HepG2 (cell line): ENCODE results near the gene H6PD. TPM values are rescaled to one million over a fixed set of nuclear protein-coding genes. Genes with fewer than 3 reads are reported as not detected.
A peak's percentile ranks its signal among the peaks of the same experiment; 100 is the strongest.

Source experiments
- ARID5B ChIP-seq: IDR thresholded peaks from 2 replicates; pipeline ENCODE4 v1.4.0; 2020; ENCODE audit warnings: mild to moderate bottlenecking, missing genetic modification reagents
- ATF6 ChIP-seq: sonication (generic); formaldehyde crosslinking; conservative IDR thresholded peaks from 2 replicates; pipeline ENCODE4 v1.4.0; 2020; ENCODE audit warnings: missing genetic modification reagents
- CENPBD1 ChIP-seq: sonication (generic); formaldehyde crosslinking; IDR thresholded peaks from 2 replicates; pipeline ENCODE4 v1.8.0; 2022; ENCODE audit warnings: missing genetic modification reagents, low read depth, mild to moderate bottlenecking, borderline replicate concordance
- FOXA1 ChIP-seq, 2 experiments: fragments of 450-650 bp in 1 of 2; sonication (generic) in 1 of 2; formaldehyde crosslinking in 1 of 2; IDR thresholded peaks; 2 replicates each; pipeline versions ENCODE4 v1.4.0 to v1.6.1; 2016 to 2020; ENCODE audit warnings: missing genetic modification reagents in 1 of 2
- GTF3A ChIP-seq: sonication (generic); formaldehyde crosslinking; conservative IDR thresholded peaks from 2 replicates; pipeline ENCODE4 v1.4.0; 2020; ENCODE audit warnings: mild to moderate bottlenecking, missing genetic modification reagents
- MAFK ChIP-seq, 2 experiments: IDR thresholded peaks in 1 of 2; conservative IDR thresholded peaks in 1 of 2; 2 replicates each; pipeline ENCODE4 v1.6.1; 2011; ENCODE audit warnings: improper control_type of control experiment in 2 of 2, low read length in 2 of 2
- MEIS2 ChIP-seq: sonication (generic); formaldehyde crosslinking; IDR thresholded peaks from 2 replicates; pipeline ENCODE4 v1.9.0; 2021; ENCODE audit warnings: mild to moderate bottlenecking, missing genetic modification reagents
- PHF5A ChIP-seq: IDR thresholded peaks from one replicate; pipeline ENCODE4 v1.6.1; 2018; ENCODE audit warnings: low read depth, missing genetic modification reagents; ENCODE audit not compliant: unreplicated experiment
- POLR2G ChIP-seq: fragments of 200-400 bp; formaldehyde crosslinking; IDR thresholded peaks from 2 replicates; pipeline ENCODE4 v1.6.1; 2018; ENCODE audit warnings: mild to moderate bottlenecking, low read depth, low read length, moderate library complexity
- RARG ChIP-seq: sonication (generic); formaldehyde crosslinking; IDR thresholded peaks from 2 replicates; pipeline ENCODE4 v1.4.0; 2020; ENCODE audit warnings: low read depth, mild to moderate bottlenecking, missing genetic modification reagents
- RCOR2 ChIP-seq: IDR thresholded peaks from 2 replicates; pipeline ENCODE4 v1.6.1; 2016; ENCODE audit warnings: missing biosample characterization, missing genetic modification reagents
- SKI ChIP-seq: fragments of 450-650 bp; IDR thresholded peaks from one replicate; pipeline ENCODE4 v1.6.1; 2018; ENCODE audit warnings: mild to moderate bottlenecking; ENCODE audit not compliant: partially characterized antibody
- SKIL ChIP-seq: sonication (generic); formaldehyde crosslinking; IDR thresholded peaks from 2 replicates; pipeline ENCODE4 v1.8.0; 2022; ENCODE audit warnings: missing genetic modification reagents, mild to moderate bottlenecking, moderate library complexity, borderline replicate concordance
- TRIM24 ChIP-seq: sonication (generic); formaldehyde crosslinking; IDR thresholded peaks from 2 replicates; pipeline ENCODE4 v1.8.0; 2022; ENCODE audit warnings: mild to moderate bottlenecking, missing genetic modification reagents
- ZC3H13 ChIP-seq: sonication (generic); formaldehyde crosslinking; IDR thresholded peaks from 2 replicates; pipeline ENCODE4 v1.8.1; 2023; ENCODE audit warnings: mild to moderate bottlenecking, missing genetic modification reagents, moderate library complexity
- ZNF430 ChIP-seq: sonication (generic); formaldehyde crosslinking; IDR thresholded peaks from 2 replicates; pipeline ENCODE4 v1.9.0; 2021; ENCODE audit warnings: mild to moderate bottlenecking, missing genetic modification reagents
- ZNF775 ChIP-seq: sonication (generic); formaldehyde crosslinking; IDR thresholded peaks from 2 replicates; pipeline ENCODE4 v1.4.0; 2020; ENCODE audit warnings: missing genetic modification reagents, mild to moderate bottlenecking, moderate library complexity, borderline replicate concordance
- polyA plus RNA-seq, 8 experiments: library from polyadenylated mRNA; depleted of rRNA in 3 of 8; stranded (reverse) in 7 of 8; unstranded in 1 of 8; fragments of >200 nt; fragmentation: Illumina TruSeq in 4 of 8; extraction: Trizol in 4 of 8; gene quantifications; 2 replicates each; pipeline versions ENCODE4 v1.2.1 to v1.2.3, GENCODE V29; 2011 to 2016; ENCODE audit warnings: low read depth in 4 of 8, missing spikeins in 1 of 8, mixed read lengths in 1 of 8; ENCODE audit not compliant: insufficient read depth in 1 of 8
- total RNA-seq, 5 experiments: library from RNA; depleted of rRNA; stranded (reverse); fragments of >200 nt; fragmentation: Illumina TruSeq; extraction: Trizol; gene quantifications; 2 replicates each; pipeline ENCODE4 v1.2.3, GENCODE V29; 2016; ENCODE audit warnings: low read depth in 1 of 5
- TF ChIP-seq, protein P1 (sequence below): sonication (generic); formaldehyde crosslinking; IDR thresholded peaks from 2 replicates; pipeline ENCODE4 v1.5.1; 2020; ENCODE audit warnings: mild to moderate bottlenecking, missing genetic modification reagents, borderline replicate concordance

Gene H6PD
- total and polyA plus RNA-seq, 2 of the 13 experiments (the other 11 are each of a cell fraction or from before 2014, with no cell fraction given) = 9.3 to 14.1 TPM

DNA sequence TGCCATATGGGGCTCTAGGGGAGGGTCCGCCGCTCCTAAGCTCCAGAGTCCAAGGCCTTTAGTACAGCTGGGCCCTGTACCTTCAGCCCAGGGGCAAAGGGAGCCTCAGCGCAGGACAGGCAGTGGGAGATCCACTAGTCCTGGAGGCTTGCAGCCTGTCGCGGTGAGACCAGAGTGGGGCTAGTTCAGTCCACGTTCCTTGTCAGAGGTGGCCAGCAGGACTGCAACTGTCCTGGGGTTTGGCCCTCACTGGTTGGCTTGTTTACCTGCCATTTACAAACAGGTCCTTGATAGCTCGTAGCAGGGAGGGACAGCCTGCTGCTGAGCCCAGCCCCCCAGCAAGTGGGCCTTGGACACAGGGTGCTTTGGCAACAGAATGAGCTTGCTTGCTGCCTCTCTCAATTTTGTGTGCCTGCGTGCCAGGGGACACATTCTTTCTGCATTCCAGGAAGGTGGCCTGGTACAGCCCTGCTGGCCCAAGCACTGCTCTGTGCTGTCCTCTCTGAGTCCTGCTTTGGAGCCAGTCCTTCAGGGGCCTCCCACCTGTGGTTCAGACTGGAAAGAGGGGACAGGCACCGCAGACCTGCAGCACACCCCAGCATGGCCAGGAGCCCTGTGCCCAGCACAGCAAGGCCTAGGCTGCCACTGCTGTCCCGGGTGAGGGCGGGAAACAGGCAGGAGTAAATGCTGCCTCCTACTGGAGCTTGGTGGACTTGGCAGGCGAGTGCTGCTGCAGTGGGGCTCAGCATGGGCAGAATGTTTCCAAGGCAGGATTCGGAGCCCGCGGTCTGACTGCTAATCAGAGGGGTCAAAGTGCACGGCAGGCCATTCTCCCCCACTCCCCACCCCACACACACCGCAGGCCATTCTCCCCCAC lies 15.2 kb downstream of the H6PD start (continued):
- TF ChIP-seq ATF6 (CRISPR knock-in tag) (no peak), RARG (CRISPR knock-in tag) (no peak), MAFK (conservative IDR thresholded peaks at IDR 0.05 in 1 of 2, IDR thresholded peaks at IDR 0.05 in 1 of 2; ENCODE audit: low read length in 2 of 2) (no peak), PHF5A (peak; percentile 24), ARID5B (CRISPR knock-in tag) (peak; percentile 74), MEIS2 (CRISPR knock-in tag) (no peak), ZNF775 (CRISPR knock-in tag) (no peak), SKIL (CRISPR knock-in tag) (no peak), TRIM24 (CRISPR knock-in tag) (no peak), RCOR2 (peak; percentile 79; the same call in 1 of the 2 replicates), GTF3A (CRISPR knock-in tag) (no peak), ZC3H13 (CRISPR knock-in tag) (no peak; the same call in 1 of the 2 replicates), POLR2G (no peak; the same call in 1 of the 2 replicates), CENPBD1 (CRISPR knock-in tag) (no peak; the same call in 1 of the 2 replicates), FOXA1 (IDR thresholded peaks at IDR 0.05) (no peak), FOXA1 (CRISPR knock-in tag; IDR thresholded peaks at IDR 0.05) (peak; percentile 51), ZNF430 (CRISPR knock-in tag) (peak; percentile 23; the same call in 1 of the 2 replicates), SKI (no peak)
- TF ChIP-seq, protein P1, sequence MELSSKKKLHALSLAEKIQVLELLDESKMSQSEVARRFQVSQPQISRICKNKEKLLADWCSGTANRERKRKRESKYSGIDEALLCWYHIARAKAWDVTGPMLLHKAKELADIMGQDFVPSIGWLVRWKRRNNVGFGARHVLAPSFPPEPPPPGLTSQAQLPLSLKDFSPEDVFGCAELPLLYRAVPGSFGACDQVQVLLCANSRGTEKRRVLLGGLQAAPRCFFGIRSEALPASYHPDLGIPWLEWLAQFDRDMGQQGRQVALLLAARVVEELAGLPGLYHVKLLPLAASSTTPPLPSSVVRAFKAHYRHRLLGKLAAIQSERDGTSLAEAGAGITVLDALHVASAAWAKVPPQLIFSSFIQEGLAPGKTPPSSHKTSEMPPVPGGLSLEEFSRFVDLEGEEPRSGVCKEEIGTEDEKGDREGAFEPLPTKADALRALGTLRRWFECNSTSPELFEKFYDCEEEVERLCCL (CRISPR knock-in tag) = no peak
